IMR-90 (cell line): ENCODE data around the gene TNNC2.

Experiments used
- CHD1 ChIP-seq: IDR thresholded peaks from 2 replicates; pipeline ENCODE4 v1.6.1; 2012; ENCODE audit warnings: low read depth, low read length, improper control_type of control experiment
- CTCF ChIP-seq: conservative IDR thresholded peaks from 2 replicates; pipeline ENCODE4 v1.5.1; 2012; ENCODE audit warnings: mild to moderate bottlenecking, low read depth, low read length, improper control_type of control experiment
- MXI1 ChIP-seq: IDR thresholded peaks from 2 replicates; pipeline ENCODE4 v1.6.1; 2012; ENCODE audit warnings: low read depth, mild to moderate bottlenecking, low read length, moderate library complexity, borderline replicate concordance
- POLR2A ChIP-seq: IDR thresholded peaks from 2 replicates; pipeline ENCODE4 v1.6.1; 2012; ENCODE audit warnings: mild to moderate bottlenecking, low read depth, low read length

- TF ChIP-seq CTCF (no peak), MXI1 (no peak), POLR2A (no peak), CHD1 (no peak)
These were observed 47.0 kb downstream of the TNNC2 start for GRCh38 chr20:45780159-45780558.
